Left kidney (tissue), 2 donors: ENCODE measurements around the gene RNASE4. TPM values are rescaled to one million over a fixed set of nuclear protein-coding genes. Genes with fewer than 3 reads are reported as not detected.
"Not testable (repeated sequence)": the region's sequence is repeated elsewhere in the genome, so short reads cannot be mapped to it uniquely, and the experiment has no call there.

Experiments used
- DNase-seq: peaks from one replicate; pipeline ENCODE4 v3.0.0-alpha.2; 2013
- polyA plus RNA-seq: library from polyadenylated mRNA; unstranded; fragments of 120-200 nt; gene quantifications from one replicate; pipeline ENCODE4 v1.2.1, GENCODE V29; 2013; ENCODE audit not compliant: insufficient read length

The RNASE4 gene
- polyA plus RNA-seq, 1 donor, result 1.0 TPM

GRCh38 chr14:20738292-20738691 lies 53.9 kb downstream of the RNASE4 start:
- DNase-seq, result not testable (repeated sequence)

- DNase-seq, result no peak
These were observed 57.8 kb downstream of the RNASE4 start for GRCh38 chr14:20742132-20742531.

GRCh38 chr14:20743556-20743955 lies 59.2 kb downstream of the RNASE4 start:
- DNase-seq, result no peak

DNA sequence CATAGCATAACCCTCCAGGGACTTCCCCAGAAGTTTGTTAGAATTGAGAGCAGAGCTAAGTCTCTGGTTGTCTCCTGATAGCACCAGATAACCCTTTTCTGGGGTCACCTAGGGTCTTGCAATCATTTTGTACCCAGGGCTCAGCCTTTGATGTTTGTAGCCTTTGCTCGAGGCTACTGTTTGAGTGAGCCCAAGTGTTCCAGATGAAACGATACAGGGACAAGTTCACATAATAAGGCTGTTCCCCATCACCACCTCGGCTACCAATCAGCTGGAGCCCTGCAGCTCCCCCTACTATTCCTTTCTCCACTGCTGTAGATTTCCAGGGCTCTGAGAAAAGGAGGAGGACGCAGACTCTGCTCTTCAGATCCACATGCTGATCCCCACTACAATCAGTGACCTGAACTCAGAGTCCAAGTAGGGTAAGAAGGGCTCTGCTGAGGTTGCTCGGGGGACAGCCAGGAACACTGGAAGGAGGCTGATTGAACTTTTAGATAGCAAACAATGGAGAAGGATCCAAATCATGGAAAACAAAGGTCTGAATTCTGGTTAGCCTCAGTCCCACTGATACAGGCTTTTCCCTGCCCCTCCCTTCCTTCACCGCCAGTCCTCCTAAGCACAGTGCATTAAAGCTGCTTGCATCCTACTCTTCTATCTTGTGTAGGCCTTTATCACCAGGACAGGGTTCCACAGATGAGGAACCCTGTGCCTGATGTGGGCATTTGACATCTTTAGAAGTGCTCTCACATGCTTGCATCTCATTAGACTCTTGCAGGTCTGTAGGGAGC lies 61.4 kb downstream of the RNASE4 start, which contains the start of gene EDDM3A:
EDDM3A (plus strand) TSS at position 317 of the 788 bp plus-strand sequence. CDS start 1,694 bp downstream, outside the sequence.
- no peak for DNase-seq

DNA sequence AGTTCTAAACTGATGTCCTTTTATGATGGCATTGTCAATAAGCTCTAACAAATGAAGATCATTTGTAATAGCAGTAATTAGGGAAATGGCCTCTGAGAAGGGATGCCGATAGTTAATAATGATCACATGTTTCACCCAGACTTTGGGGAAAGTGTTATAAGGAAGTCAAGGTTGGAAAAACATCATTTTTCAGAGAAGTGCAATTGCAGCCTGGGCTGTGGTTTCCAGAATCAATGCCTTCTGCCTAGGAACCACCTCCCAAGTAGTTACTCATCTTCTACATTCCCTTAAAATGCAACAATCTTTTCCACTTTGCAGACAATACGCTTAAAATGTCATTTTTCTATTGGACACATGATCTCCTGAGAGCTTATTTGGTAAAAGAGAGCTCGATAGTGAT lies 62.2 kb downstream of the RNASE4 start:
- no peak for DNase-seq

- DNase-seq, result no peak
These were observed 64.1 kb downstream of the RNASE4 start for GRCh38 chr14:20748439-20748838.

- DNase-seq, result no peak
These were observed 65.8 kb downstream of the RNASE4 start for GRCh38 chr14:20750194-20750593.

Other genes with a start within 250 kb of the RNASE4 start
- 0.60 TPM for gene KLHL33, start 248.4 kb upstream of the RNASE4 start, polyA plus RNA-seq
- gene OSGEP, start 229.7 kb upstream of the RNASE4 start, polyA plus RNA-seq, result 85.7 TPM
- gene APEX1, start 229.3 kb upstream of the RNASE4 start, polyA plus RNA-seq, result 289 TPM
- gene PIP4P1, start 223.1 kb upstream of the RNASE4 start, polyA plus RNA-seq, result 37.0 TPM
- 74.1 TPM for gene PNP, start 215.2 kb upstream of the RNASE4 start, polyA plus RNA-seq
- gene RNASE10, start 179.0 kb upstream of the RNASE4 start, polyA plus RNA-seq, result 0.13 TPM
- gene RNASE9, start 123.5 kb upstream of the RNASE4 start, polyA plus RNA-seq, result not detected
- not detected for gene RNASE11, start 96.6 kb upstream of the RNASE4 start, polyA plus RNA-seq
- gene RNASE12, start 93.2 kb upstream of the RNASE4 start, polyA plus RNA-seq, result not detected
- gene OR6S1, start 42.9 kb upstream of the RNASE4 start, polyA plus RNA-seq, result not detected
- gene ANG, start 4.2 kb downstream of the RNASE4 start, polyA plus RNA-seq, result 3.3 TPM
- gene EDDM3A, start 61.3 kb downstream of the RNASE4 start, polyA plus RNA-seq, result 0.40 TPM
- 0.20 TPM for gene EDDM3B, start 83.8 kb downstream of the RNASE4 start, polyA plus RNA-seq
- 5.0 TPM for gene RNASE6, start 96.7 kb downstream of the RNASE4 start, polyA plus RNA-seq
- 98.4 TPM for gene RNASE1, start 118.3 kb downstream of the RNASE4 start, polyA plus RNA-seq
- 1.2 TPM for gene RNASE3, start 206.8 kb downstream of the RNASE4 start, polyA plus RNA-seq